Measurements from ENCODE around the gene ARL8B. TPM values are rescaled to one million over a fixed set of nuclear protein-coding genes. Genes with fewer than 3 reads are reported as not detected.

ARL8B gene
- total RNA-seq, 1 experiment from 2014 or later = 28.3 TPM

DNA sequence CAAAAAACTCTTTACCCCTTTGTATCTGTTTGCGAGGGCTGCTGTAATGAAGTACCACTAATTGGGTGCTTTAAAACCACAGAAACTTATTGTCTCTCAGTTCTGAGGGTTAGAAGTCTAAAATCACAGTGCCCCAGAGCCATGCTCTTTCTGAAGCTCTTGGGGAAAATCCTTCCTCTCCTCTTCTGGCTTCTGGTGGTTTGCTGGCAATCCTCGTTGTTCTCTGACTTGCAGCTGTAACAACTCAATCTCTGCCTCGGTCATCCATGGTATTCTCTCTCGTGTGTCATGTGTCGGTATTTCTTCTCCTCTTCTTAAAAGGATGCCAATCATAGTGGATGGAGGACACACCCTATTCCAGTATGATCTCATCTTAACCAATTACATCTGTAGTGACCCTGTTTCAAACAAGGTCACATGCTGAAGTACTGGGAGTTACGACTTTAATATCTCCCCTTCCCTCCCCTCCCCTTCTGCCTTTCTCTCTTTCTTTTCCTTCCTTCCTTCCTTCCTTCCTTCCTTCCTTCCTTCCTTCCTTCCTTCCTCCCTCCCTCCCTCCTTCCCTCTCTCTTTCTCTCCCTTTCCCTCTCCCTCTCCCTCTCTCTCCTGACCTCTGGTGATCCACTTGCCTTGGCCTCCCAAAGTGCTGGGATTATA lies 6.5 kb upstream of the ARL8B start (continued):
- TF ChIP-seq, protein P1, sequence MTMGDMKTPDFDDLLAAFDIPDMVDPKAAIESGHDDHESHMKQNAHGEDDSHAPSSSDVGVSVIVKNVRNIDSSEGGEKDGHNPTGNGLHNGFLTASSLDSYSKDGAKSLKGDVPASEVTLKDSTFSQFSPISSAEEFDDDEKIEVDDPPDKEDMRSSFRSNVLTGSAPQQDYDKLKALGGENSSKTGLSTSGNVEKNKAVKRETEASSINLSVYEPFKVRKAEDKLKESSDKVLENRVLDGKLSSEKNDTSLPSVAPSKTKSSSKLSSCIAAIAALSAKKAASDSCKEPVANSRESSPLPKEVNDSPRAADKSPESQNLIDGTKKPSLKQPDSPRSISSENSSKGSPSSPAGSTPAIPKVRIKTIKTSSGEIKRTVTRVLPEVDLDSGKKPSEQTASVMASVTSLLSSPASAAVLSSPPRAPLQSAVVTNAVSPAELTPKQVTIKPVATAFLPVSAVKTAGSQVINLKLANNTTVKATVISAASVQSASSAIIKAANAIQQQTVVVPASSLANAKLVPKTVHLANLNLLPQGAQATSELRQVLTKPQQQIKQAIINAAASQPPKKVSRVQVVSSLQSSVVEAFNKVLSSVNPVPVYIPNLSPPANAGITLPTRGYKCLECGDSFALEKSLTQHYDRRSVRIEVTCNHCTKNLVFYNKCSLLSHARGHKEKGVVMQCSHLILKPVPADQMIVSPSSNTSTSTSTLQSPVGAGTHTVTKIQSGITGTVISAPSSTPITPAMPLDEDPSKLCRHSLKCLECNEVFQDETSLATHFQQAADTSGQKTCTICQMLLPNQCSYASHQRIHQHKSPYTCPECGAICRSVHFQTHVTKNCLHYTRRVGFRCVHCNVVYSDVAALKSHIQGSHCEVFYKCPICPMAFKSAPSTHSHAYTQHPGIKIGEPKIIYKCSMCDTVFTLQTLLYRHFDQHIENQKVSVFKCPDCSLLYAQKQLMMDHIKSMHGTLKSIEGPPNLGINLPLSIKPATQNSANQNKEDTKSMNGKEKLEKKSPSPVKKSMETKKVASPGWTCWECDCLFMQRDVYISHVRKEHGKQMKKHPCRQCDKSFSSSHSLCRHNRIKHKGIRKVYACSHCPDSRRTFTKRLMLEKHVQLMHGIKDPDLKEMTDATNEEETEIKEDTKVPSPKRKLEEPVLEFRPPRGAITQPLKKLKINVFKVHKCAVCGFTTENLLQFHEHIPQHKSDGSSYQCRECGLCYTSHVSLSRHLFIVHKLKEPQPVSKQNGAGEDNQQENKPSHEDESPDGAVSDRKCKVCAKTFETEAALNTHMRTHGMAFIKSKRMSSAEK (CRISPR knock-in tag; IDR thresholded peaks at IDR 0.05; ENCODE audit: borderline replicate concordance) = no peak
- TF ChIP-seq, protein P2, sequence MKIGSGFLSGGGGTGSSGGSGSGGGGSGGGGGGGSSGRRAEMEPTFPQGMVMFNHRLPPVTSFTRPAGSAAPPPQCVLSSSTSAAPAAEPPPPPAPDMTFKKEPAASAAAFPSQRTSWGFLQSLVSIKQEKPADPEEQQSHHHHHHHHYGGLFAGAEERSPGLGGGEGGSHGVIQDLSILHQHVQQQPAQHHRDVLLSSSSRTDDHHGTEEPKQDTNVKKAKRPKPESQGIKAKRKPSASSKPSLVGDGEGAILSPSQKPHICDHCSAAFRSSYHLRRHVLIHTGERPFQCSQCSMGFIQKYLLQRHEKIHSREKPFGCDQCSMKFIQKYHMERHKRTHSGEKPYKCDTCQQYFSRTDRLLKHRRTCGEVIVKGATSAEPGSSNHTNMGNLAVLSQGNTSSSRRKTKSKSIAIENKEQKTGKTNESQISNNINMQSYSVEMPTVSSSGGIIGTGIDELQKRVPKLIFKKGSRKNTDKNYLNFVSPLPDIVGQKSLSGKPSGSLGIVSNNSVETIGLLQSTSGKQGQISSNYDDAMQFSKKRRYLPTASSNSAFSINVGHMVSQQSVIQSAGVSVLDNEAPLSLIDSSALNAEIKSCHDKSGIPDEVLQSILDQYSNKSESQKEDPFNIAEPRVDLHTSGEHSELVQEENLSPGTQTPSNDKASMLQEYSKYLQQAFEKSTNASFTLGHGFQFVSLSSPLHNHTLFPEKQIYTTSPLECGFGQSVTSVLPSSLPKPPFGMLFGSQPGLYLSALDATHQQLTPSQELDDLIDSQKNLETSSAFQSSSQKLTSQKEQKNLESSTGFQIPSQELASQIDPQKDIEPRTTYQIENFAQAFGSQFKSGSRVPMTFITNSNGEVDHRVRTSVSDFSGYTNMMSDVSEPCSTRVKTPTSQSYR (CRISPR knock-in tag; IDR thresholded peaks at IDR 0.05) = no peak
- TF ChIP-seq, protein P3, sequence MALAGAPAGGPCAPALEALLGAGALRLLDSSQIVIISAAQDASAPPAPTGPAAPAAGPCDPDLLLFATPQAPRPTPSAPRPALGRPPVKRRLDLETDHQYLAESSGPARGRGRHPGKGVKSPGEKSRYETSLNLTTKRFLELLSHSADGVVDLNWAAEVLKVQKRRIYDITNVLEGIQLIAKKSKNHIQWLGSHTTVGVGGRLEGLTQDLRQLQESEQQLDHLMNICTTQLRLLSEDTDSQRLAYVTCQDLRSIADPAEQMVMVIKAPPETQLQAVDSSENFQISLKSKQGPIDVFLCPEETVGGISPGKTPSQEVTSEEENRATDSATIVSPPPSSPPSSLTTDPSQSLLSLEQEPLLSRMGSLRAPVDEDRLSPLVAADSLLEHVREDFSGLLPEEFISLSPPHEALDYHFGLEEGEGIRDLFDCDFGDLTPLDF (CRISPR knock-in tag; IDR thresholded peaks at IDR 0.05) = no peak
- TF ChIP-seq TEAD1 (CRISPR knock-in tag; IDR thresholded peaks at IDR 0.05) (no peak), FOXJ3 (CRISPR knock-in tag; IDR thresholded peaks at IDR 0.05; ENCODE audit: borderline replicate concordance) (no peak)

DNA sequence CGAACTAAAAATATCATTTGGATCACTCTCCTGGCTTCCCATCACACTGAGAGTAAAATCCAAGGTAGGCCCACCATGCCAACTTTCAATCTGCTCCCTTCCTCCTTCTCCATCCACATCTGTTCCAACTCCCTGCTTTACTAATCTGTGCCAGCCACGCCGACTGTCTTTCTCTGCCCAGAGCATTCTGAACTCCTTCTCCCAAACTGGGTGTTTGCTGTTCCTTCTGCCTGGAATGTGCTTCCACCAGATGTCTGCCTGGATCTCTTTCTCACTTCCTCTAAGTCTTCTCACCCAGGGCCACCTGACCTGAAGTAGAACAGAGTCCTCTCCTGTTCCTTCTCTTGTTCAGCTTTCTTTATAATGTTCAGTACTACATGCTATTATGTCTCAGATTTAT lies 5.6 kb upstream of the ARL8B start:
- Mint-ChIP-seq H3K27ac (no peak overlapping the region), H3K9me3 (peaks cover 5% of the 10 kb centered on the region), H3K27me3 (ENCODE audit: low read depth) (no peaks in the 10 kb centered on the region), H3K4me1 (no peaks in the 10 kb centered on the region), H3K4me3 (no peak overlapping the region), H3K36me3 (no peaks in the 10 kb centered on the region)
- DNase-seq (ENCODE audit: low spot score) = no peak
- ATAC-seq = no peak
- POLR2A ChIA-PET = no interaction called here
- CTCF ChIA-PET = no interaction called here
- TF ChIP-seq, protein P4, sequence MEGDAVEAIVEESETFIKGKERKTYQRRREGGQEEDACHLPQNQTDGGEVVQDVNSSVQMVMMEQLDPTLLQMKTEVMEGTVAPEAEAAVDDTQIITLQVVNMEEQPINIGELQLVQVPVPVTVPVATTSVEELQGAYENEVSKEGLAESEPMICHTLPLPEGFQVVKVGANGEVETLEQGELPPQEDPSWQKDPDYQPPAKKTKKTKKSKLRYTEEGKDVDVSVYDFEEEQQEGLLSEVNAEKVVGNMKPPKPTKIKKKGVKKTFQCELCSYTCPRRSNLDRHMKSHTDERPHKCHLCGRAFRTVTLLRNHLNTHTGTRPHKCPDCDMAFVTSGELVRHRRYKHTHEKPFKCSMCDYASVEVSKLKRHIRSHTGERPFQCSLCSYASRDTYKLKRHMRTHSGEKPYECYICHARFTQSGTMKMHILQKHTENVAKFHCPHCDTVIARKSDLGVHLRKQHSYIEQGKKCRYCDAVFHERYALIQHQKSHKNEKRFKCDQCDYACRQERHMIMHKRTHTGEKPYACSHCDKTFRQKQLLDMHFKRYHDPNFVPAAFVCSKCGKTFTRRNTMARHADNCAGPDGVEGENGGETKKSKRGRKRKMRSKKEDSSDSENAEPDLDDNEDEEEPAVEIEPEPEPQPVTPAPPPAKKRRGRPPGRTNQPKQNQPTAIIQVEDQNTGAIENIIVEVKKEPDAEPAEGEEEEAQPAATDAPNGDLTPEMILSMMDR (IDR thresholded peaks at IDR 0.05) = no peak
- no peak for TF ChIP-seq NFE2L1 (CRISPR knock-in tag; IDR thresholded peaks at IDR 0.05)
- TF ChIP-seq, protein P5, sequence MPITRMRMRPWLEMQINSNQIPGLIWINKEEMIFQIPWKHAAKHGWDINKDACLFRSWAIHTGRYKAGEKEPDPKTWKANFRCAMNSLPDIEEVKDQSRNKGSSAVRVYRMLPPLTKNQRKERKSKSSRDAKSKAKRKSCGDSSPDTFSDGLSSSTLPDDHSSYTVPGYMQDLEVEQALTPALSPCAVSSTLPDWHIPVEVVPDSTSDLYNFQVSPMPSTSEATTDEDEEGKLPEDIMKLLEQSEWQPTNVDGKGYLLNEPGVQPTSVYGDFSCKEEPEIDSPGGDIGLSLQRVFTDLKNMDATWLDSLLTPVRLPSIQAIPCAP (CRISPR knock-in tag; IDR thresholded peaks at IDR 0.05) = no peak
- no peak for TF ChIP-seq ZNF423 (CRISPR knock-in tag; IDR thresholded peaks at IDR 0.05)
- TF ChIP-seq MXD4 (CRISPR knock-in tag; IDR thresholded peaks at IDR 0.05; ENCODE audit: borderline replicate concordance) = no peak
- TF ChIP-seq, protein P6, sequence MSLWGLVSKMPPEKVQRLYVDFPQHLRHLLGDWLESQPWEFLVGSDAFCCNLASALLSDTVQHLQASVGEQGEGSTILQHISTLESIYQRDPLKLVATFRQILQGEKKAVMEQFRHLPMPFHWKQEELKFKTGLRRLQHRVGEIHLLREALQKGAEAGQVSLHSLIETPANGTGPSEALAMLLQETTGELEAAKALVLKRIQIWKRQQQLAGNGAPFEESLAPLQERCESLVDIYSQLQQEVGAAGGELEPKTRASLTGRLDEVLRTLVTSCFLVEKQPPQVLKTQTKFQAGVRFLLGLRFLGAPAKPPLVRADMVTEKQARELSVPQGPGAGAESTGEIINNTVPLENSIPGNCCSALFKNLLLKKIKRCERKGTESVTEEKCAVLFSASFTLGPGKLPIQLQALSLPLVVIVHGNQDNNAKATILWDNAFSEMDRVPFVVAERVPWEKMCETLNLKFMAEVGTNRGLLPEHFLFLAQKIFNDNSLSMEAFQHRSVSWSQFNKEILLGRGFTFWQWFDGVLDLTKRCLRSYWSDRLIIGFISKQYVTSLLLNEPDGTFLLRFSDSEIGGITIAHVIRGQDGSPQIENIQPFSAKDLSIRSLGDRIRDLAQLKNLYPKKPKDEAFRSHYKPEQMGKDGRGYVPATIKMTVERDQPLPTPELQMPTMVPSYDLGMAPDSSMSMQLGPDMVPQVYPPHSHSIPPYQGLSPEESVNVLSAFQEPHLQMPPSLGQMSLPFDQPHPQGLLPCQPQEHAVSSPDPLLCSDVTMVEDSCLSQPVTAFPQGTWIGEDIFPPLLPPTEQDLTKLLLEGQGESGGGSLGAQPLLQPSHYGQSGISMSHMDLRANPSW (CRISPR knock-in tag; conservative IDR thresholded peaks at IDR 0.05; ENCODE audit: low read depth) = no peak
- TF ChIP-seq, protein P7, sequence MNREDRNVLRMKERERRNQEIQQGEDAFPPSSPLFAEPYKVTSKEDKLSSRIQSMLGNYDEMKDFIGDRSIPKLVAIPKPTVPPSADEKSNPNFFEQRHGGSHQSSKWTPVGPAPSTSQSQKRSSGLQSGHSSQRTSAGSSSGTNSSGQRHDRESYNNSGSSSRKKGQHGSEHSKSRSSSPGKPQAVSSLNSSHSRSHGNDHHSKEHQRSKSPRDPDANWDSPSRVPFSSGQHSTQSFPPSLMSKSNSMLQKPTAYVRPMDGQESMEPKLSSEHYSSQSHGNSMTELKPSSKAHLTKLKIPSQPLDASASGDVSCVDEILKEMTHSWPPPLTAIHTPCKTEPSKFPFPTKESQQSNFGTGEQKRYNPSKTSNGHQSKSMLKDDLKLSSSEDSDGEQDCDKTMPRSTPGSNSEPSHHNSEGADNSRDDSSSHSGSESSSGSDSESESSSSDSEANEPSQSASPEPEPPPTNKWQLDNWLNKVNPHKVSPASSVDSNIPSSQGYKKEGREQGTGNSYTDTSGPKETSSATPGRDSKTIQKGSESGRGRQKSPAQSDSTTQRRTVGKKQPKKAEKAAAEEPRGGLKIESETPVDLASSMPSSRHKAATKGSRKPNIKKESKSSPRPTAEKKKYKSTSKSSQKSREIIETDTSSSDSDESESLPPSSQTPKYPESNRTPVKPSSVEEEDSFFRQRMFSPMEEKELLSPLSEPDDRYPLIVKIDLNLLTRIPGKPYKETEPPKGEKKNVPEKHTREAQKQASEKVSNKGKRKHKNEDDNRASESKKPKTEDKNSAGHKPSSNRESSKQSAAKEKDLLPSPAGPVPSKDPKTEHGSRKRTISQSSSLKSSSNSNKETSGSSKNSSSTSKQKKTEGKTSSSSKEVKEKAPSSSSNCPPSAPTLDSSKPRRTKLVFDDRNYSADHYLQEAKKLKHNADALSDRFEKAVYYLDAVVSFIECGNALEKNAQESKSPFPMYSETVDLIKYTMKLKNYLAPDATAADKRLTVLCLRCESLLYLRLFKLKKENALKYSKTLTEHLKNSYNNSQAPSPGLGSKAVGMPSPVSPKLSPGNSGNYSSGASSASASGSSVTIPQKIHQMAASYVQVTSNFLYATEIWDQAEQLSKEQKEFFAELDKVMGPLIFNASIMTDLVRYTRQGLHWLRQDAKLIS (CRISPR knock-in tag; IDR thresholded peaks at IDR 0.05; ENCODE audit: borderline replicate concordance) = no peak
- TF ChIP-seq, protein P8, sequence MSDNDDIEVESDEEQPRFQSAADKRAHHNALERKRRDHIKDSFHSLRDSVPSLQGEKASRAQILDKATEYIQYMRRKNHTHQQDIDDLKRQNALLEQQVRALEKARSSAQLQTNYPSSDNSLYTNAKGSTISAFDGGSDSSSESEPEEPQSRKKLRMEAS (CRISPR knock-in tag; IDR thresholded peaks at IDR 0.05) = no peak
- TF ChIP-seq NFATC4 (CRISPR knock-in tag; IDR thresholded peaks at IDR 0.05) = no peak
- TF ChIP-seq NR3C1 (CRISPR knock-in tag; conservative IDR thresholded peaks at IDR 0.05; ENCODE audit: low read depth) = no peak
- no peak for TF ChIP-seq USF2 (CRISPR knock-in tag; IDR thresholded peaks at IDR 0.05)
